ENCODE data around the gene FAM53A. TPM values are rescaled to one million over a fixed set of nuclear protein-coding genes. Genes with fewer than 3 reads are reported as not detected.

FAM53A gene
- total and polyA plus RNA-seq, 2 donors (not counting 1 experiment from before 2014, with no cell fraction given): 0.65 to 0.99 TPM

DNA sequence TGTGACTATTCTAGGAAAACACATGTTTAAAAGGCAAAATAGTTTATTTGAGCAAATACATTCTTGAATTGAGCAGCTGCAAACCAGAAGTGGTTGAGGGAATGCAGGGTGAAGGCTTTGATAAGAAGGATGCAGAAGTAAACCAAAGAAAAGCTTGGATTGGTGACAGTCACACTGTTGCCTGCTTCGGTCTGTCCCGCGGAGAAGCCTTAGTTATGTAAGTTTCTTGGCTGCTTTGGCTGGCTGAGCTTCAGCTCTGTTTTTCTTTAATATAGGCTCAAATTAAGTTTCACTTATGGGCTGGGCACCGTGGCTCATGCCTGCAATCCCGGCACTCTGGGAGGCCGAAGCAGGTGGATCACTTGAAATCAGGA, 67.6 kb downstream of the FAM53A start:
- Histone ChIP-seq H2AFZ (ENCODE audit: low read length) (no peak overlapping the region), H3K9me3 (ENCODE audit: control insufficient read depth, insufficient read depth, low read depth, low read length) (no peaks in the 10 kb centered on the region), H3K4me2 (ENCODE audit: extremely low read depth, insufficient read depth, low read length) (no peak overlapping the region), H3K4me3 (replicated peaks in 1 of 4; ENCODE audit: control extremely low read depth in 1 of 4, insufficient read depth in 1 of 4, low read depth in 3 of 4, low read length in 4 of 4) (no peak overlapping the region), H3K79me2 (ENCODE audit: control insufficient read depth, insufficient read depth, low read length) (no peaks in the 10 kb centered on the region), H4K20me1 (ENCODE audit: control insufficient read depth, extremely low read depth, insufficient read depth, low read length) (no peaks in the 10 kb centered on the region), H3K27ac (ENCODE audit: insufficient read depth, low read length) (no peak overlapping the region), H3K9ac (ENCODE audit: insufficient read depth, low read length) (no peak overlapping the region), H3K4me1 (ENCODE audit: control insufficient read depth, extremely low read depth, insufficient read depth, low read length) (no peaks in the 10 kb centered on the region), H3K27me3 (ENCODE audit: control insufficient read depth, insufficient read depth, low read length) (no peaks in the 10 kb centered on the region), H3K36me3 (ENCODE audit: control insufficient read depth, insufficient read depth, low read length) (no peaks in the 10 kb centered on the region)
- DNase-seq (ENCODE audit: low read depth in 2 of 2): no peak
- TF ChIP-seq CTCF (conservative IDR thresholded peaks at IDR 0.05 in 1 of 2, IDR thresholded peaks at IDR 0.05 in 1 of 2; ENCODE audit: low read depth in 1 of 2, low read length in 2 of 2) (no peak), EZH2 (IDR thresholded peaks at IDR 0.05; ENCODE audit: low read length, missing control alignments) (no peak)

DNA sequence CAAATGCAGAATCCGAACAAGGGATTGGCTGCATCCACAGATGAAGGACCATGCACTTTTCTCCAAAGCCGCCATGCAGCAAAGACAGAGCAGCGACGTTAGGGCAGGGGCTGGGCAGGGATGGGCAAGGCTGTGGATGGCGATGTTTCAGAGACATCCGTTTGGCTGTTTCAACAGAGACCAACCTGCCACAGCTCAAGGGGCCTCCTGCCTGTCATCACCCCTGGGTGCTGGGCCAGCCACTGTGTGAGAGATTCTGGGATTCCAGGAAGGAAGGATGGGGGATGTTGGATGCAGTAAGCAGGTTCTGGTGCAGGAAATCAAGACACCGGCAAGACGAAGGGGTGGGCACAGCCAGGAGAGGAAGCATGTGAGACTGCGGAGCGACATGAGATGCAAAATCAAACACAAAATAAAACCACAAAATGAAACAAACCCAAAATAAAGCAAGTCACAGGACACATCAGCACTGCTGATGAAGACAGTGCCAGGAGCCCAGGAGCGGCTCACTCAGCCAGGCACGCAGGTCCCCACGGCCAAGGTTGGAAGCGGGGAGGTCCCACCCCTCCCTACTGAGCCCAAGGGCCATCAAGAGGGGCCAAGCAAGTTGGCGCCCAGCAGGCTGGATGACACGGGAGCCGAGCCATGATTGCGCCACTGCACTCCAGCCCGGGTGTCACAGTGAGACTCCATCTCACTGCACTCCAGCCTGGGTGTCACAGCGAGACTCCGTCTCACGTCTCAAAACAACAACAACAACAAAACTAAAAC, 68.1 kb downstream of the FAM53A start:
- TF ChIP-seq CTCF (conservative IDR thresholded peaks at IDR 0.05 in 1 of 2, IDR thresholded peaks at IDR 0.05 in 1 of 2; ENCODE audit: low read depth in 1 of 2, low read length in 2 of 2) (no peak), EZH2 (IDR thresholded peaks at IDR 0.05; ENCODE audit: low read length, missing control alignments) (no peak)
- Histone ChIP-seq H3K9me3 (ENCODE audit: control insufficient read depth, insufficient read depth, low read depth, low read length) (no peaks in the 10 kb centered on the region), H3K36me3 (ENCODE audit: control insufficient read depth, insufficient read depth, low read length) (no peaks in the 10 kb centered on the region), H2AFZ (ENCODE audit: low read length) (no peak overlapping the region), H4K20me1 (ENCODE audit: control insufficient read depth, extremely low read depth, insufficient read depth, low read length) (no peaks in the 10 kb centered on the region), H3K79me2 (ENCODE audit: control insufficient read depth, insufficient read depth, low read length) (no peaks in the 10 kb centered on the region), H3K4me3 (replicated peaks in 1 of 4; ENCODE audit: control extremely low read depth in 1 of 4, insufficient read depth in 1 of 4, low read depth in 3 of 4, low read length in 4 of 4) (no peak overlapping the region), H3K4me2 (ENCODE audit: extremely low read depth, insufficient read depth, low read length) (no peak overlapping the region), H3K4me1 (ENCODE audit: control insufficient read depth, extremely low read depth, insufficient read depth, low read length) (no peaks in the 10 kb centered on the region), H3K27ac (ENCODE audit: insufficient read depth, low read length) (no peak overlapping the region), H3K9ac (ENCODE audit: insufficient read depth, low read length) (no peak overlapping the region), H3K27me3 (ENCODE audit: control insufficient read depth, insufficient read depth, low read length) (no peaks in the 10 kb centered on the region)
- no peak for DNase-seq (ENCODE audit: low read depth in 2 of 2)

DNA sequence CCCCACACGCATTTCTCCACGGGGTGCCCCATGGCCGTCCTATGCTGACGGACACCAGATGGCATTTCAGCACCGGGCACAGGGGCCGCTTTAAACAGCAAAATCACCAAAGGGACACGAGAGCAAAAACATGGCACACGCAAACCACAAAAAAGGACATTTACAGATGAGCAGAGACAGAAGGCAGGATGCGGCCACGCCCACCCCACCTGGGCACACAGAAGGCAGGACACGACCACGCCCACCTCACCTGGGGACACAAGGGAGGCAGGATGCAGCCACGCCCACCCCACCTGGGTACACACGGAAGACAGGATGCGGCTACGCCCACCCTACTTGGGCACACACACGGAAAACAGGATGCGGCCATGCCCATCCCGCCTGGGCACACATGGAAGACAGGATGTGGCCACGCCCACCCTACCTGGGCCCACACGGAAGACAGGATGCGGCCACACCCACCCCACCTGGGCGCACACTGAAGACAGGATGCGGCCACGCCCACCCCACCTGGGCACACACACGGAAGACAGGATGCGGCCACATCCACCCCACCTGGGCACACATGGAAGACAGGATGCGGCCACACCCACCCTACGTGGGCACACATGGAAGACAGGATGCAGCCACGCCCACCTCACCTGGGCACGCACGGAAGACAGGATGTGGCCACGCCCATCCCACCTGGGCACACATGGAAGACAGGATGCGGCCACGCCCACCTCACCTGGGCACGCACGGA, 69.1 kb downstream of the FAM53A start:
- no peaks in the 10 kb centered on the region for H3K4me1 ChIP-seq (ENCODE audit: control insufficient read depth, extremely low read depth, insufficient read depth, low read length)
- H3K27ac ChIP-seq (ENCODE audit: insufficient read depth, low read length): no peak overlapping the region
- H3K79me2 ChIP-seq (ENCODE audit: control insufficient read depth, insufficient read depth, low read length): no peaks in the 10 kb centered on the region
- H3K27me3 ChIP-seq (ENCODE audit: control insufficient read depth, insufficient read depth, low read length): no peaks in the 10 kb centered on the region
- no peaks in the 10 kb centered on the region for H3K36me3 ChIP-seq (ENCODE audit: control insufficient read depth, insufficient read depth, low read length)
- DNase-seq (ENCODE audit: low read depth in 2 of 2): no peak
- H3K9me3 ChIP-seq (ENCODE audit: control insufficient read depth, insufficient read depth, low read depth, low read length): no peaks in the 10 kb centered on the region
- no peak overlapping the region for H3K9ac ChIP-seq (ENCODE audit: insufficient read depth, low read length)
- no peaks in the 10 kb centered on the region for H4K20me1 ChIP-seq (ENCODE audit: control insufficient read depth, extremely low read depth, insufficient read depth, low read length)
- H3K4me3 ChIP-seq (replicated peaks in 1 of 4; ENCODE audit: control extremely low read depth in 1 of 4, insufficient read depth in 1 of 4, low read depth in 3 of 4, low read length in 4 of 4): no peak overlapping the region
- no peak overlapping the region for H3K4me2 ChIP-seq (ENCODE audit: extremely low read depth, insufficient read depth, low read length)
- TF ChIP-seq EZH2 (IDR thresholded peaks at IDR 0.05; ENCODE audit: low read length, missing control alignments) (no peak), CTCF (conservative IDR thresholded peaks at IDR 0.05 in 1 of 2, IDR thresholded peaks at IDR 0.05 in 1 of 2; ENCODE audit: low read depth in 1 of 2, low read length in 2 of 2) (no peak)
- H2AFZ ChIP-seq (ENCODE audit: low read length): no peak overlapping the region

All from fibroblast of lung (primary cell).